Subcutaneous adipose tissue (tissue), 4 donors: Measurements from ENCODE around the gene MORF4L1. TPM values are rescaled to one million over a fixed set of nuclear protein-coding genes. Genes with fewer than 3 reads are reported as not detected.

Experiments
- total RNA-seq, 4 donors: library from RNA; depleted of rRNA; stranded (reverse); fragments of >200 nt; gene quantifications; one replicate each; pipeline ENCODE4 v1.1.0, GENCODE V29; 2016
- TF ChIP-seq, protein P1 (sequence below): fragments of 450-650 bp; IDR thresholded peaks from one replicate; pipeline ENCODE4 v1.5.1; 2016; ENCODE audit warnings: low read depth, mild to moderate bottlenecking, control low read depth, antibody characterized with exemption, moderate library complexity

The MORF4L1 gene
- total RNA-seq, 4 donors from 2014 or later, result 351 to 431 (median 389) TPM

- TF ChIP-seq, protein P1, sequence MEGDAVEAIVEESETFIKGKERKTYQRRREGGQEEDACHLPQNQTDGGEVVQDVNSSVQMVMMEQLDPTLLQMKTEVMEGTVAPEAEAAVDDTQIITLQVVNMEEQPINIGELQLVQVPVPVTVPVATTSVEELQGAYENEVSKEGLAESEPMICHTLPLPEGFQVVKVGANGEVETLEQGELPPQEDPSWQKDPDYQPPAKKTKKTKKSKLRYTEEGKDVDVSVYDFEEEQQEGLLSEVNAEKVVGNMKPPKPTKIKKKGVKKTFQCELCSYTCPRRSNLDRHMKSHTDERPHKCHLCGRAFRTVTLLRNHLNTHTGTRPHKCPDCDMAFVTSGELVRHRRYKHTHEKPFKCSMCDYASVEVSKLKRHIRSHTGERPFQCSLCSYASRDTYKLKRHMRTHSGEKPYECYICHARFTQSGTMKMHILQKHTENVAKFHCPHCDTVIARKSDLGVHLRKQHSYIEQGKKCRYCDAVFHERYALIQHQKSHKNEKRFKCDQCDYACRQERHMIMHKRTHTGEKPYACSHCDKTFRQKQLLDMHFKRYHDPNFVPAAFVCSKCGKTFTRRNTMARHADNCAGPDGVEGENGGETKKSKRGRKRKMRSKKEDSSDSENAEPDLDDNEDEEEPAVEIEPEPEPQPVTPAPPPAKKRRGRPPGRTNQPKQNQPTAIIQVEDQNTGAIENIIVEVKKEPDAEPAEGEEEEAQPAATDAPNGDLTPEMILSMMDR, result no peak
These were observed 33.6 kb downstream of the MORF4L1 start for GRCh38 chr15:78906316-78906620.

- TF ChIP-seq, protein P1, result no peak
These were observed 34.9 kb downstream of the MORF4L1 start for GRCh38 chr15:78907577-78907976.

- TF ChIP-seq, protein P1, result no peak
These were observed 36.5 kb downstream of the MORF4L1 start for GRCh38 chr15:78909160-78909695.

DNA sequence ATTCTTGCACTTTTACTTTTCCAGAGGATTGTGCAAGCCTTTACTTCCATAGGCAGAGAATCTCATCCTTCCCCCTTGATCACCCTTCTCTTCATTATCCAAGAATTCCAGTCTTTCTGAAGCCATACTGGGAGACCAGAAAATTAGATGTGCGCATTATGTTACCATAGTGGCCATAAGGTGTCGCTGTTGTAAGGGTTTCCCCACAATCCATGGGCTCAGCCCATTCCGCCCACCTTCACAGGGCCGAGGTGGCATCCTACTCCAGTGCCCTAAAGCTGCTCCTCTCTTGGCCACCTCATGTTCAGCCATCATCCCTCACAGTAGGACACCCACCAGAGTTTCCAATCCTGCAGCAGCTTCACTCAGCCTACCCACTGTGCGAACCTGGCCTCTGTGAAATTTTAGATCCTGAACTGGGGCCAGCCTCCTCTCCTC is 37.1 kb downstream of the MORF4L1 start:
- TF ChIP-seq, protein P1, result no peak

DNA sequence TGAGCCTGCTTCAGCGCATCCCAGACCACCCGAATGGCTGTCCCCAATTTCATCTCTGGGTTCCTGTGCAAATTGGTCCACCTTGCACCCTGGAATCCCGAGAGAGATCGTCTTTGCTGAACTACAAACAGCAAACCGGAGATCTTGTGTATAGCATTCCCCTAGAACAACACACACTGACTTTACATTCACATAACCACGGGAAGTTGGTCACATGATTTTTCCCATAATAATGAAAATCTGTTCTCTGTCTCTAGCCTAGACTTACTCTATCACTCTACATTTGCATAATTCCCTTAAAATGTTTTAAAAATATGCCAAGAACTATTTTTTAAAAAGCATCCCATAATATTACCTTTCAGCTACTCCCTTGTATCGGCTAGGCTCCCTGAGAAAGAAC is 37.6 kb downstream of the MORF4L1 start:
- TF ChIP-seq, protein P1, result no peak

DNA sequence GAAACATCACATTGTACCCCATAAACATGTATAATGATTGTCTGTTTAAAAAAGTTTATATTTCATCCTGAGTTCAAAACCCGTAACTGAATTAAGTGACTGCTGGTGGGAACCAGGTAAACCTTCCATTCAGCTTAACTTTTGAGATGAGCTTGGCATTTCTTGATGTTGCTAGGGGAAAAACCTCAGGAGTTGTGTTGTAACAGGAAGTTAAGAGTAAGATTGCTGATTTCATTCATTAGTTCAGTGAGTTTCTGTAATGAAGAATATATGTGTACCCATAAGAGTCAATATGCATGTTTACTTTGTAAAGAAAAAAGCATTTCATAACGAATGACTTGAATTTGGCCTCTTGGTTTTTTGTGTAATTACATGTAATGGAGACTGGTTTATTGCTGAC is 39.6 kb downstream of the MORF4L1 start:
- TF ChIP-seq, protein P1, result no peak

- TF ChIP-seq, protein P1, result no peak
These were observed 40.3 kb downstream of the MORF4L1 start for GRCh38 chr15:78913012-78913411.
